Measurements from ENCODE around the gene CELSR1. TPM values are rescaled to one million over a fixed set of nuclear protein-coding genes. Genes with fewer than 3 reads are reported as not detected.
A peak's percentile ranks its signal among the peaks of the same experiment; 100 is the strongest.

The CELSR1 gene
- total and polyA plus RNA-seq, 12 donors, result 0.11 to 4.3 (median 1.9) TPM

- H3K4me1 ChIP-seq (replicated peaks in 1 of 2), result peaks cover 0 to 9% of the 10 kb centered on the region in 2 donors
- no peak for TF ChIP-seq CTCF (IDR thresholded peaks at IDR 0.05)
- TF ChIP-seq POLR2A (IDR thresholded peaks at IDR 0.05), result no peak
- no peak for DNase-seq
- no peak overlapping the region for H3K4me3 ChIP-seq
- no peaks in the 10 kb centered on the region for H3K36me3 ChIP-seq (replicated peaks in 1 of 2)
- no peaks in the 10 kb centered on the region for H3K9me3 ChIP-seq (replicated peaks in 1 of 3)
- intact Hi-C loops (cut with DNase I), result no loop called here
- WGBS, 4 donors, result 89 to 93% (median 90%) methylated on average over 8 to 12 of the region's 12 CpGs
- H3K27me3 ChIP-seq, result no peaks in the 10 kb centered on the region
- no peak overlapping the region for H3K27ac ChIP-seq
These were observed 48.7 kb upstream of the CELSR1 start for GRCh38 chr22:46586123-46586519.

- Histone ChIP-seq H3K27me3 (no peaks in the 10 kb centered on the region), H3K27ac (no peak overlapping the region), H3K9me3 (replicated peaks in 1 of 3) (no peaks in the 10 kb centered on the region), H3K4me3 (no peak overlapping the region), H3K36me3 (replicated peaks in 1 of 2) (no peaks in the 10 kb centered on the region), H3K4me1 (replicated peaks in 1 of 2) (peaks cover 0 to 9% of the 10 kb centered on the region in 2 donors)
- intact Hi-C loops (cut with DNase I), result no loop called here
- DNase-seq, result no peak
- WGBS, 4 donors, result 92 to 96% (median 93%) methylated on average over 16 to 19 of the region's 19 CpGs
- TF ChIP-seq POLR2A (IDR thresholded peaks at IDR 0.05) (no peak), CTCF (IDR thresholded peaks at IDR 0.05) (no peak)
These were observed 48.1 kb upstream of the CELSR1 start for GRCh38 chr22:46585340-46586122.

GRCh38 chr22:46584081-46584921 is 46.9 kb upstream of the CELSR1 start:
- H3K4me3 ChIP-seq, result no peak overlapping the region

More at GRCh38 chr22:46584081-46584921, 46.9 kb upstream of the CELSR1 start:
- no peak overlapping the region for H3K27ac ChIP-seq
- peaks cover 0 to 11% of the 10 kb centered on the region in 2 donors for H3K4me1 ChIP-seq (replicated peaks in 1 of 2)
- peak in 1 of 7 donors; percentile 5 for DNase-seq
- TF ChIP-seq CTCF (IDR thresholded peaks at IDR 0.05), result no peak
- intact Hi-C loops (cut with DNase I), result no loop called here
- WGBS, 4 donors, result 81 to 89% (median 86%) methylated on average over 35 to 43 of the region's 43 CpGs
- no peaks in the 10 kb centered on the region for H3K27me3 ChIP-seq
- no peaks in the 10 kb centered on the region for H3K9me3 ChIP-seq (replicated peaks in 1 of 3)
- no peaks in the 10 kb centered on the region for H3K36me3 ChIP-seq (replicated peaks in 1 of 2)

All from adrenal gland (tissue), 12 donors.